Calu3 (cell line): Measurements from ENCODE around the gene ATG4C. TPM values are rescaled to one million over a fixed set of nuclear protein-coding genes. Genes with fewer than 3 reads are reported as not detected.

Source experiments
- BruUV-seq: library from RNA; stranded (reverse); fragments of 400-500 nt; replicated peaks from 2 replicates; lab custom pipeline; 2021; lab: Mats Ljungman, UMichigan
- CTCF ChIA-PET: fragments of 300-600 bp; sonication (Branson Sonifier 250); formaldehyde crosslinking; loops from one replicate; lab custom pipeline; 2022; ENCODE audit warnings: antibody characterized with exemption; lab: Charles Lee
- DNase-seq: peaks from one replicate; pipeline ENCODE4 v3.0.0; 2022
- H3K27ac Mint-ChIP-seq: one replicate; pipeline ENCODE4 v1.8.0; 2022; ENCODE audit warnings: mixed read lengths; ENCODE audit not compliant: unreplicated experiment
- H3K27me3 Mint-ChIP-seq: one replicate; pipeline ENCODE4 v1.8.0; 2022; ENCODE audit warnings: mixed read lengths; ENCODE audit not compliant: unreplicated experiment
- H3K36me3 Mint-ChIP-seq: one replicate; pipeline ENCODE4 v1.8.0; 2022; ENCODE audit warnings: mild to moderate bottlenecking, moderate library complexity, mixed read lengths; ENCODE audit not compliant: insufficient read depth, unreplicated experiment
- H3K4me1 Mint-ChIP-seq: one replicate; pipeline ENCODE4 v1.8.0; 2022; ENCODE audit warnings: mild to moderate bottlenecking, low read depth, mixed read lengths; ENCODE audit not compliant: unreplicated experiment
- H3K4me3 Mint-ChIP-seq: one replicate; pipeline ENCODE4 v1.8.0; 2022; ENCODE audit warnings: mild to moderate bottlenecking, low read depth, moderate library complexity, mixed read lengths; ENCODE audit not compliant: unreplicated experiment
- H3K9me3 Mint-ChIP-seq: one replicate; pipeline ENCODE4 v1.8.0; 2022; ENCODE audit warnings: low read depth, mixed read lengths; ENCODE audit not compliant: unreplicated experiment
- intact Hi-C: fragments of 100-400 bp; cut with micrococcal nuclease; formaldehyde crosslinking; loops from one replicate; pipeline ENCODE4 v1.10.0; 2022; ENCODE audit not compliant: unreplicated experiment
- total RNA-seq: library from RNA; stranded (reverse); gene quantifications from 2 replicates; pipeline ENCODE4 v1.2.3, GENCODE V29; 2022
- TF ChIP-seq, protein P1 (sequence below): fragments of 200-600 bp; IDR thresholded peaks from one replicate; pipeline ENCODE4 v1.8.0; 2022; ENCODE audit warnings: antibody characterized with exemption; ENCODE audit not compliant: unreplicated experiment

ATG4C gene
- total RNA-seq, 1 experiment from 2014 or later = 12.4 TPM

DNA sequence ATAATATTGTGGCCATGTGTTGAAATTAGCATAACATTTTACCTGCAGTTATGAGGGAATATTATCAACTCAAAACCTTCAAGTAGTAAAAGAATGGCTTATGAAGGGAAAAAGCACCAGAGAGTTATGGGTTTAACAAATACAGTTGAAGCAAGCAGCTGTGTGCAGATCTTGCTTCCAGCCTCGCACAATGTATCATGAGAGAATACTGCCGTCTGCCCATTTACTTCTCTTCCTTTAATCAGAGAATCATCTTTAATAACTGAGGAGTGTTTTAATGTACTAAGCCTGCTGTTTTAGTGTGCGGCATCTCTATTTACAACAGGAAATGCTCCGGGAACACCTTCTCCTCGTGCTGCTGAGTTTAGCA lies 120.9 kb downstream of the ATG4C start:
- CTCF ChIA-PET = no interaction called here
- Mint-ChIP-seq H3K36me3 (no peaks in the 10 kb centered on the region), H3K4me1 (no peaks in the 10 kb centered on the region), H3K4me3 (no peak overlapping the region), H3K27ac (no peak overlapping the region), H3K9me3 (no peaks in the 10 kb centered on the region), H3K27me3 (peaks cover 11% of the 10 kb centered on the region)
- BruUV-seq = no TSS peak
- no peak for DNase-seq
- intact Hi-C loops = no loop called here
- TF ChIP-seq, protein P1, sequence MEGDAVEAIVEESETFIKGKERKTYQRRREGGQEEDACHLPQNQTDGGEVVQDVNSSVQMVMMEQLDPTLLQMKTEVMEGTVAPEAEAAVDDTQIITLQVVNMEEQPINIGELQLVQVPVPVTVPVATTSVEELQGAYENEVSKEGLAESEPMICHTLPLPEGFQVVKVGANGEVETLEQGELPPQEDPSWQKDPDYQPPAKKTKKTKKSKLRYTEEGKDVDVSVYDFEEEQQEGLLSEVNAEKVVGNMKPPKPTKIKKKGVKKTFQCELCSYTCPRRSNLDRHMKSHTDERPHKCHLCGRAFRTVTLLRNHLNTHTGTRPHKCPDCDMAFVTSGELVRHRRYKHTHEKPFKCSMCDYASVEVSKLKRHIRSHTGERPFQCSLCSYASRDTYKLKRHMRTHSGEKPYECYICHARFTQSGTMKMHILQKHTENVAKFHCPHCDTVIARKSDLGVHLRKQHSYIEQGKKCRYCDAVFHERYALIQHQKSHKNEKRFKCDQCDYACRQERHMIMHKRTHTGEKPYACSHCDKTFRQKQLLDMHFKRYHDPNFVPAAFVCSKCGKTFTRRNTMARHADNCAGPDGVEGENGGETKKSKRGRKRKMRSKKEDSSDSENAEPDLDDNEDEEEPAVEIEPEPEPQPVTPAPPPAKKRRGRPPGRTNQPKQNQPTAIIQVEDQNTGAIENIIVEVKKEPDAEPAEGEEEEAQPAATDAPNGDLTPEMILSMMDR = no peak

DNA sequence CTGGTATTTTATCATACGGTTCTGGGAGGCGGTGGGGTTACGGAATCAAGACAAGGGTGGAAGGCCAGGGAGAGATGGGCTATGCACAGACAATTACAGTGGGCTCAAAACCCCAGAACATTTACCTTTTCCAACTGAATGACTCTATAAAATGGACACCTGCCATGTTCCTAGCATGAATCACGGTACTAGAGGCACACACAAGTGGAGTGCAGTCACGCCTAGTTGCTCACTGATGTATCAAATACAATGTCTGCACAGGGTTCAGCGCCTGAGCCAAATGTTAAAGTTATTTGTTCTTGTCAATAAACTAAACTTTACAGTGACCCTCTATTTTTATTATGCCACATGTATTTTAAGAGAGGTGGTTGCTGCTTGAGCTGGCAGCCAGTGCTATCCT lies 121.4 kb downstream of the ATG4C start:
- peaks cover 6% of the 10 kb centered on the region for H3K27me3 Mint-ChIP-seq
- TF ChIP-seq, protein P1 = no peak
- CTCF ChIA-PET = no interaction called here

DNA sequence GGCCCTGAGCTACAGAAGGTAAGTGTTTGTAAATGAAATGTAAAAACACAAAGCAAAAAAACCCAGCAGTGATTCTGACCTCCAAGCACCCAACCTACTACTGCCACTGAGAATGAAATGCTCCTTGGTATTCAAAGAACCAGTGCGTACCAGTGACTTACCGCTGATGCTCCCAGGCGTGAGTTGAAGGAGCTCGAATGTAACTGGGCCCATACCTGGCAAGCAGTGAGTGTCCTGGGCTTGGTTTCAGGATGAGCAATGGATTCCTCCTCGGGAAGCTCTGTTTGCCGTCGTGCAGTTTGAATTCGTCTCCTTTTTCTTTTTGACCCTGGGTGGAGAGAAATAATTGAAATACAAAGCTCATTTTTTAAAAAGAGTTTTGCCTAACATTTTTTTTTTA lies 121.9 kb downstream of the ATG4C start:
- no peak overlapping the region for H3K27ac Mint-ChIP-seq
- no peaks in the 10 kb centered on the region for H3K36me3 Mint-ChIP-seq
- no TSS peak for BruUV-seq
- CTCF ChIA-PET = no interaction called here
- DNase-seq = no peak
- no peak overlapping the region for H3K4me3 Mint-ChIP-seq
- H3K27me3 Mint-ChIP-seq = peaks cover under 1% of the 10 kb centered on the region
- intact Hi-C loops = no loop called here
- no peaks in the 10 kb centered on the region for H3K9me3 Mint-ChIP-seq
- TF ChIP-seq, protein P1 = no peak
- no peaks in the 10 kb centered on the region for H3K4me1 Mint-ChIP-seq

More for the DNA sequence above, 121.4 kb downstream of the ATG4C start:
- no TSS peak for BruUV-seq
- intact Hi-C loops = no loop called here
- no peak for DNase-seq
- Mint-ChIP-seq H3K4me3 (no peak overlapping the region), H3K27ac (no peak overlapping the region), H3K36me3 (no peaks in the 10 kb centered on the region), H3K4me1 (no peaks in the 10 kb centered on the region), H3K9me3 (no peaks in the 10 kb centered on the region)

DNA sequence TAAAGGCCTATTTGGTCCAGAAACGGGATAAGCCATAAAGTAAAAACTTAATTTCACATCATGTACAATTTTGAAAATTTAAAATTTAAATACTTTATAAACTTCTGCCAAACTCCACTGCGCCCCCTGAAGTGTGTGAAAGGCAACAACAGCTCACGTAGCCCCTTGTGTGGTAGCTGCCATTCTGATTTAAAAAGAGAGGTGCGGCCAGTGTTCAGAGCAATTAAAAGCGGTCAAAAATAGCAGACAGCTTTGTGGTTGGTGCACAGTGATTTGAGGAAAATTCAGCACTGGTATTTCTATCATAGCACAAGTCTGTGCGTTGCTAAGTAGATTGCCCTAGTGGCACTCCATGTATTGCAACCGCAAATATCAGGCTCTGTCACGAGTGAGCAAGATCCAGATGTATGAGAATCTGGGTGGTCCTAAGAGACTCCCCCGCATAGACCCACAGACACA lies 122.5 kb downstream of the ATG4C start:
- TF ChIP-seq, protein P1 = peak; percentile 44
- Mint-ChIP-seq H3K27ac (no peak overlapping the region), H3K4me1 (no peaks in the 10 kb centered on the region), H3K36me3 (no peaks in the 10 kb centered on the region), H3K4me3 (no peak overlapping the region), H3K27me3 (no peaks in the 10 kb centered on the region), H3K9me3 (no peaks in the 10 kb centered on the region)
- CTCF ChIA-PET = no interaction called here
- no peak for DNase-seq
- no TSS peak for BruUV-seq
- intact Hi-C loops = no loop called here
